ENCODE results near the gene TCF12.
A peak's percentile ranks its signal among the peaks of the same experiment; 100 is the strongest.

Gene TCF12

DNA sequence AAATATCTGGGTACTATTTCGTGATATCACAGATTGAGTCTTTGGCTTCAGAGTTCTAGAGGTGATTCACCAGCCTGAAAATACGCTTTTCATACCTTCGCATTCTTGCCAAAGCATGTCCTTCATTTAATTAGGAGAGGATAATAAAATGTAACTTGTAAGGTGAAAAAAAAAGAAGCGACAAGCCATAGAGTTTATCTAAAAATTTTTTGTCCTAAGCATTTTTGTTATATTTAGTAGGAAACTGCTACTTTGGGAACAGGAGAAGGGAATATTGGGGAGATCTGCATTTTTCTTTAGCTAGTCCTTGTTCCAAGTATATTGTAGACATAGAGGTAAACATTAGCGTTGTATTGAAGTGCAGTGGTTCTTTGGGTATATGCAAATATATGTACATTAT is 120.1 kb downstream of the TCF12 start:
- no peaks in the 10 kb centered on the region for H3K27me3 Mint-ChIP-seq
- H3K27ac Mint-ChIP-seq = no peak overlapping the region
- no peak overlapping the region for H3K4me3 Mint-ChIP-seq
- no peak for DNase-seq
- H3K36me3 Mint-ChIP-seq (ENCODE audit: low read depth) = peaks cover 2% of the 10 kb centered on the region
- H3K4me1 Mint-ChIP-seq = peaks cover 48% of the 10 kb centered on the region
- no peak for ATAC-seq
- H3K9me3 Mint-ChIP-seq = peaks cover 3% of the 10 kb centered on the region

DNA sequence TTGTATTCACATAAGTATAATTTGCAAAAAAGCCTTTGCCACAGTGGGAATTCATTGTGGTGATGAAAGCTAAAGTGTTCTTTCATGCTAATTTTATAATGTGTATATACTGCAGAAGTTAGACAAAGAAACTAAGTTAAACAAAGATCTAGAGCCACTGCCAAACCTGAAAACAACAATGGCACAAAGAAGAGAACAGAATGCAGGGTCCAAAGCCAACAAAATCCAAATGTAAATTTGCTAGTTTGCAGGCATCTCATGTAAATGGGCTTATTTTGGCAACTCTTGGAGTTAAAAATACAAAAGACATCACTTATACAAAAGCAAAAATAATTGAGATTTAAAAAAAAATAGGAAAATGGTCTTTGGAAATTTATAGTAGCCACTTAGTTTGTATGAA is 123.0 kb downstream of the TCF12 start:
- Mint-ChIP-seq H3K9me3 (peaks cover 3% of the 10 kb centered on the region), H3K27ac (no peak overlapping the region), H3K36me3 (ENCODE audit: low read depth) (peaks cover 11% of the 10 kb centered on the region), H3K4me3 (no peak overlapping the region), H3K4me1 (peaks cover 54% of the 10 kb centered on the region), H3K27me3 (no peaks in the 10 kb centered on the region)
- DNase-seq = no peak
- ATAC-seq = no peak

DNA sequence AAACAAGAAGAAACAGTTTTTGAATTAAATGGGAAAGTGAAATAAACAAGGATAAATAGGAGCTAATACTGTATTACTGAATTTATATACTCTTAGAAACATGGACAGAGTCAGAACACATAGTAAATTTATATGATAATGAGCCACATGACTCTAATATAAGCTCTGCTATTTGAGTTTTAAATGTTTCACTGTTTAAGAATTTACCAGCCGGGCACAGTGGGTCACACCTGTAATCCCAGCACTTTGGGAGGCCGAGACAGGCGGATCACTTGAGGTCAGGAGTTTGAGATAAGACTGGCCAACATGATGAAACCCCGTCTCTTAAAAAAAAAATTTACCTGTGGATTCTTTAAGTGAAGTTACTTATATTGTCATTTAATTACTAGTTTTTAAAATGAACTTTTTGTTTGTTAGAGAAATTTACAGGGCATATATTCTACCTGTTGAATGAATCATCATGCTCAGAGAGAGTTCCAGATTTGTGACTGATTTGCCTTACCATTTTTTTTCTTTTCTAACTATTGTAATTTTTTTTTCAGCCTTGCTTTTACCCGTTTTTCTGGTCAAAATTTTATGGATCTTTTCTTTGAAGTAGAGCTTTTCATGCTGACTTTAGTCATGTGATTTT is 125.7 kb downstream of the TCF12 start:
- ATAC-seq (no peak), DNase-seq (no peak)
- H3K27ac Mint-ChIP-seq = no peak overlapping the region
- H3K36me3 Mint-ChIP-seq (ENCODE audit: low read depth) = peaks cover 13% of the 10 kb centered on the region
- no peak overlapping the region for H3K4me3 Mint-ChIP-seq
- no peaks in the 10 kb centered on the region for H3K9me3 Mint-ChIP-seq
- peaks cover 34% of the 10 kb centered on the region for H3K4me1 Mint-ChIP-seq
- no peaks in the 10 kb centered on the region for H3K27me3 Mint-ChIP-seq

DNA sequence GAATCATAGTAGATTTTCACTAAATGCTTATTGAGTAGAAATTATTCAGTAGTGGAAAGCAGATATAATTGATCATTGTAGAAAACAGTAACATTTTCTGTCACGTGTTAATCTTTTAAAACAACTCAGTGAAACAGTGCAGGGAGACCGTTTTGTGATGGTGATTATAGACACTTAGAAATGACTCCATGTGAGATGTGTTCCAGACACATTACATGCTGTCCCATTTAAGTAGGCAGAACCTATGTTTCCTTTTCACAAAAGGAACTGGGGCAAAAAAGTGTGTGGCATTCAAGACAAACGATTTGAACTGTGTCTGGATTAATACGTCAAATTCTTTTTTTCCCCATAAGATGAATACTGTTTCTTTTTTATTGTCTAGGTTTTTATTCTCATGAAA is 126.5 kb downstream of the TCF12 start:
- no peak for ATAC-seq
- H3K27me3 Mint-ChIP-seq = no peaks in the 10 kb centered on the region
- no peak overlapping the region for H3K4me3 Mint-ChIP-seq
- peaks cover 29% of the 10 kb centered on the region for H3K4me1 Mint-ChIP-seq
- no peak overlapping the region for H3K27ac Mint-ChIP-seq
- H3K36me3 Mint-ChIP-seq (ENCODE audit: low read depth) = peaks cover 17% of the 10 kb centered on the region
- no peaks in the 10 kb centered on the region for H3K9me3 Mint-ChIP-seq
- DNase-seq = no peak

DNA sequence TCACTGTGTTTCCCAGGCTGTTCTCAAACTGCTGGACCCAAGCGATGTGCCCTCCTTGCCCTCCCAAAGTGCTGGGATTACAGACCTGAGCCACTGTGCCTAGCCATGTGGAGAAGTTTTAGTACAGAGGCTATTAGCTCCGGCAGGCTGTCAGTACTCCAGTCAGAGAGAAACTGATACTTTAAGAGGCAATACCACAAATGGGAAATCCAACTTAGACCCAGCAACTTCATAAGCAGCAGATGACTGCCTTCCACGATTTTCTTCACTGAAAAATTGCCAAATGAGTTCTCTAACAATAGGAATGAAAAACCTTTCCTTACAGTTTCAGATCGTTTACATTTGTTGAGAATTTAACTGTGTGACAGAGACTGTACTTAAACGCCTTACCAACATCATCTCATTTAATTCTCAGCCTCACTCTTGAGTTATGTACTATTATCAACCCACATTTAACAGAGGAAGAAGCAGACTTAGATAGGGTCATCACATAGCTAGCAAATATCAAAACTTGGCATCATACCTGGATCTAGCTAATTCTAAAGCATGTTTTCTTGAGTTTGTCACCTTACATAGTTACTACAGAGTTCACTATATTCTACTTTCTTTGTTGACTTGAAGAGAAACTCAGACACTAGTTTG is 127.4 kb downstream of the TCF12 start:
- no peaks in the 10 kb centered on the region for H3K27me3 Mint-ChIP-seq

DNA sequence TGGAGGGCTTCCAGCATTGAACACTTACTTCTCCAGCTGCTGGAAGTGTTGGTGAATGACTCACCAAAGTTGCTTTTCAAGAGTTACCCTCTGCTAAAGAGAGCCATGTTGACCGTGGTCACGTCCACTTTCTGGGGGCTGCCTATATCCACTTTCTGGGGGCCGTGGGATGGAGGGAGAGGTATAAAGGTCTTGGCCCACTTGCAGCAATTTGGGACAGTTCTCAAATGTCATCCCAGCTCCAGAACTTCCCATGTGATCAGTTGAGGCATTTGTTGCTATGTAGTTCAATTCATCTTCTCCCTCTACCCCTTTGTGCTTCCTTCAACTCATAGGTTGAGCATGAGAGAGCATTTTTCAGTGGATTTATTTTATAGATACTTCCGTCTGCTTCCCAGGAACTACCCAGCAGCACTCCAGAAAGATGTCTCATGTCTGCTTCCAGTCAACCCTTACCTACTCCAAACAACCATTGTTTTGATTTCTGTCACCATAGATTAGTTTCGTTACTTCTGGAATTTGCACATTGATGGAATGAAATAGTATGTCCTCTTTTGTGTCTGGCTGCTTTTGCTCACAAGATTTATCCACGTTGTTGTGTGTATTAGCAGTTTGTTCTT is 130.6 kb downstream of the TCF12 start:
- no peaks in the 10 kb centered on the region for H3K9me3 Mint-ChIP-seq
- H3K27ac Mint-ChIP-seq = peak overlapping the region; percentile 59
- H3K4me1 Mint-ChIP-seq = peaks cover 42% of the 10 kb centered on the region
- H3K27me3 Mint-ChIP-seq = no peaks in the 10 kb centered on the region
- H3K36me3 Mint-ChIP-seq (ENCODE audit: low read depth) = peaks cover 20% of the 10 kb centered on the region
- ATAC-seq = no peak
- DNase-seq = no peak
- no peak overlapping the region for H3K4me3 Mint-ChIP-seq

More for the DNA sequence above, 127.4 kb downstream of the TCF12 start:
- Mint-ChIP-seq H3K36me3 (ENCODE audit: low read depth) (peaks cover 18% of the 10 kb centered on the region), H3K4me1 (peaks cover 23% of the 10 kb centered on the region), H3K9me3 (no peaks in the 10 kb centered on the region), H3K4me3 (no peak overlapping the region), H3K27ac (no peak overlapping the region)
- ATAC-seq (peak; percentile 49), DNase-seq (no peak)

DNA sequence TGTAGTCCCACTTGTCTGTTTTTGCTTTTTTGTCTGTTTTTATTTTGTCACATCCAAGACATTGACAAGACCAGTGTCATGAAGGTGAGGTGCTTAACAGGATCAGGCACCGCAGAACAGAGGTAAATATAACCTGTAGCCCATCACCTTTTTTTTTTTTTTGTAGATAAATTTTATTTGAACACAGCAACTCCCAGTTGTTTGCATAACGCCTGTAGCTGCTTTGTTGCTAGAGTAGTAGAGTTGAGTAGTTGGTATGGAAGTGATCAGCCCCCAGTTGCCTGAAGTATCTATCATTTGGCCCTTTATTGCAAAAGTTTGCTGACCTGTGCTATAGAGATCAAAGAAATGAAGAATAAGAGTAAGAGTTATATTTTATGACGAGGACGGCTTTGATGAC is 135.0 kb downstream of the TCF12 start:
- Mint-ChIP-seq H3K9me3 (no peaks in the 10 kb centered on the region), H3K27ac (peak overlapping the region; percentile 25), H3K4me1 (peaks cover 39% of the 10 kb centered on the region)

DNA sequence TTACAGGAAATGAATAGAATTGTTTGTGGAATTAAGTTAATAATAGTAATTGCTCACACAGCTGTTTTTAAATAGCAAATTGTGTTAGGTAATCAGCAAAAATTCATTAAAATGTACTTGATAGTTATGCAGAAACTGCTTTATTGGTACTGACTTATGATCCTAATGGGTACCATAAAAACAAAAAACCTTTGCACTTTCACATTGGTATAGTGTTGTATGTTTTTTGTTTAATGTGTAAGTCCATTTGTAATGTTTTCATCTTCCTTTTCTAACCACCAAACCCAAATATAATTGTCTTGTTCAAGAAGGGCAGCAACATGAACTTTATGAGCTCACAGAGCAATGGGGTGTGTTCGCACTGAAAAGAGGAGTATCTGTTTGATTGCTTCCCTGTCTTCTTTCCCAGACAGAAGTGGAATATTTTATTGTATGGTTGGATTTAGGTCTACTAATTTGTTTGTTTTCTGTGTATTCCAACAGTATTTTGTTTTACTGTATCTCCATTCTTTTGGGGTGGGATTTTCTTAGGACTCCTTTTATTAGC is 135.8 kb downstream of the TCF12 start:
- H3K4me1 Mint-ChIP-seq = peaks cover 47% of the 10 kb centered on the region
- no peak for DNase-seq
- peaks cover 6% of the 10 kb centered on the region for H3K36me3 Mint-ChIP-seq (ENCODE audit: low read depth)
- no peak overlapping the region for H3K27ac Mint-ChIP-seq
- no peaks in the 10 kb centered on the region for H3K27me3 Mint-ChIP-seq
- no peak for ATAC-seq
- no peak overlapping the region for H3K4me3 Mint-ChIP-seq
- H3K9me3 Mint-ChIP-seq = no peaks in the 10 kb centered on the region

More for the DNA sequence above, 135.0 kb downstream of the TCF12 start:
- no peak for DNase-seq
- no peak for ATAC-seq
- Mint-ChIP-seq H3K4me3 (no peak overlapping the region), H3K27me3 (no peaks in the 10 kb centered on the region), H3K36me3 (ENCODE audit: low read depth) (peaks cover 9% of the 10 kb centered on the region)

DNA sequence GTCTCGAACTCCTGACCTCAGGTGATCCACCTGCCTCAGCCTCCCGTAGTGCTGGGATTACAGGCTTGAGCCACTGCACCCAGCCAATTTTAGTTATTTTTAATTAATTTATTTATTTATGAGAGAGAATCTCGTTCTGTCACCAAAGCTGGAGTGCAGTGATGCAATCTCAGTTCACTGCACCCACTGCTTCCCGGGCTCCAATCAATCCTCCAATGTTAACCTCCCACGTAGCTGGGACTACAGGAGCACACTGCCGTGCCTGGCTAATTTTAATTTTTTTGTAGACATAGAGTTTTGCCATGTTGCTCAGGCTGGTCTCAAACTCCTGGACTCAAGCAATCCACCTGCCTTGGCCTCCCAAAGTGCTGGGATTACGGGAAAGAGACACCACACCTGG is 137.9 kb downstream of the TCF12 start:
- H3K4me3 Mint-ChIP-seq = no peak overlapping the region

DNA sequence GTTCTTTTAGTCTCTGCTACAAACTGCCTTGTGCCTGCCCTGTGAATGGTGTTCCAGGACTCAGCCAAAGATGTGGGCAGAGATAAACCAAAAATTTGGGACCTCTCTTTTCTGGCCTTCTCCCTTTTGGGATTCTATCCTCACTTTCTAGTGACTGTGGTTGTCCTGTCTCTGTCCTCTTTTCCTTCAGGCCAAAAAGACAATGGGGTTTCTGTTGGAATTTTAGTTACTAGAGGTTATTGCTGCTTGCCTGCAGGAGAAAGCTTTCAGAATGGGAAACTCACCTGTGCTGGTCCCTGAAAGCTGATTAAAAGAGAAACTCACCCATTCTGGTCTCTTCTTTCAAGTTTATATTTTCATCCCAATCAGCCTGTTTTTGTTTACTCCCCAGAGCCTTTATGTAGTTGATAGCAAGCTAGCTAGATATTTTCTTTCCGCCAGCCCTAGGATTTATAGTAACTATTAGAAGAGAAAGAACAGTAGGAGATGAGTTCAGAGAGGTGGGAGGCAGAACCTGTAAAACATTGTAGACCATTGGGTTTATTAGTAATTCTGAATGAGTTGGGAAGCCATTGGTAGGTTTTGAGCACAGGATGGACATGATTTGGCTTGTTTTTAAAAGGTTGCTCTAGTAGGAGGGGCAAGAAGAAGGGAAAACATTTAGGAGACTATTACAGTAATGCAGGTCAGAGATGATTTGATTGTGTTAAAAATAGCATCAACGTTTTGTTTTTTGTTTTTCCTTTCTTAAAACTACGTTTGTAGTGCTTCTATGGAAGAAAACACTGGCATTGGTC is 138.9 kb downstream of the TCF12 start:
- Mint-ChIP-seq H3K27ac (peak overlapping the region; percentile 9), H3K4me1 (peaks cover 46% of the 10 kb centered on the region), H3K4me3 (no peak overlapping the region), H3K36me3 (ENCODE audit: low read depth) (no peaks in the 10 kb centered on the region), H3K9me3 (no peaks in the 10 kb centered on the region), H3K27me3 (no peaks in the 10 kb centered on the region)
- DNase-seq = no peak
- no peak for ATAC-seq

More for the DNA sequence above, 137.9 kb downstream of the TCF12 start:
- no peaks in the 10 kb centered on the region for H3K27me3 Mint-ChIP-seq
- H3K27ac Mint-ChIP-seq = no peak overlapping the region
- H3K36me3 Mint-ChIP-seq (ENCODE audit: low read depth) = peaks cover 2% of the 10 kb centered on the region
- H3K4me1 Mint-ChIP-seq = peaks cover 53% of the 10 kb centered on the region
- no peak for DNase-seq
- no peak for ATAC-seq
- H3K9me3 Mint-ChIP-seq = no peaks in the 10 kb centered on the region

DNA sequence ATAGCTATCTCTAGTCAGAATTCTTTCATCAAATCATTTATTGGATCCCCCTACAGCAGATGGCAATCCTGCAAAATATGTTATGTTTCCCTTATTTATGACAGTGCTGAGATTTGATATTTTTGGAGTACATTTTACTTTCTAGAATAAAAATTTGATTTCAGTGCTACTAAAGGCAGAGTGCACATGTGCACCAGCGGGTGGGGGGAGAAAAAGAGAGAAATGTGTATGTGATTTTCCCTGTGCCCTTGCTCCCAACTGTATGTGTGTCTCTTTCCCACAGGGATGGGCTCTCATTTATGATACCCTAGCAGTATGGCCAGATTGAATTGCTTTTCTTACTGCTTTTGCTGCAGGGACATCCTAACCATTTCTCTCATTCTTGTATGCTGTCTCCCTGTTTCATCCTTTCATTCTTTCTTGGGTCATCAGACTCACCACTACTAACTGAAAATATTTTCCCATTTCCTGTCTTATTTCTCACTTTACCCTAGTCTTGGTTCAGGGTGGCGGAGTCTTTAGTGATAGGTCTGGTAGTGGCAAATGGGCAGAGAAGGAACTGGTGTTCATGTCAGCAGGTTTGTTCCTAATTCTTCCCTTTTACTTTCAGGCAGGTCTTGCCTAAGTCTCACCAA is 140.7 kb downstream of the TCF12 start:
- Mint-ChIP-seq H3K36me3 (ENCODE audit: low read depth) (peaks cover 9% of the 10 kb centered on the region), H3K27ac (no peak overlapping the region), H3K27me3 (no peaks in the 10 kb centered on the region), H3K9me3 (no peaks in the 10 kb centered on the region), H3K4me3 (no peak overlapping the region), H3K4me1 (peaks cover 43% of the 10 kb centered on the region)
- DNase-seq (no peak), ATAC-seq (no peak)

DNA sequence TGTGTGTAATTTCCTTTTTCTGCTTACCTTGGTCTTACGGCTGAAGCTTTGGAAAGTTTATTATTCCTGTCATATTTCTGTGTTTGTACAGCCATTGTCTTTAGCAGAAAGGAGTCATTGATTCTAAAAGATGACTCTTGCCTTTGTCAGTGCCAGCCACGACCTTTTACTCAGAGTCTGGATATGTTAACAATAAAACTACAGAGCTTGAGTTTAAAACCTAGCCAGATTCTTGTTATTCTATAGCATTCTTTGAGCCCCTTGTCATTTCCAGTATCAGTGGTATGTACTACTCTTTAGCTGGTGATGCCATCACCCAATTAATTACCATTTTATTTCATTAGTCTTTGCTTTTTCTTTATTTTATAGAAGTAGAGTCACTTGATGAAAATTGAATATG is 142.4 kb downstream of the TCF12 start:
- no peaks in the 10 kb centered on the region for H3K27me3 Mint-ChIP-seq
- H3K36me3 Mint-ChIP-seq (ENCODE audit: low read depth) = peaks cover 16% of the 10 kb centered on the region
- H3K4me3 Mint-ChIP-seq = no peak overlapping the region
- peaks cover 40% of the 10 kb centered on the region for H3K4me1 Mint-ChIP-seq
- no peaks in the 10 kb centered on the region for H3K9me3 Mint-ChIP-seq
- DNase-seq (no peak), ATAC-seq (peak; percentile 57)
- H3K27ac Mint-ChIP-seq = no peak overlapping the region

DNA sequence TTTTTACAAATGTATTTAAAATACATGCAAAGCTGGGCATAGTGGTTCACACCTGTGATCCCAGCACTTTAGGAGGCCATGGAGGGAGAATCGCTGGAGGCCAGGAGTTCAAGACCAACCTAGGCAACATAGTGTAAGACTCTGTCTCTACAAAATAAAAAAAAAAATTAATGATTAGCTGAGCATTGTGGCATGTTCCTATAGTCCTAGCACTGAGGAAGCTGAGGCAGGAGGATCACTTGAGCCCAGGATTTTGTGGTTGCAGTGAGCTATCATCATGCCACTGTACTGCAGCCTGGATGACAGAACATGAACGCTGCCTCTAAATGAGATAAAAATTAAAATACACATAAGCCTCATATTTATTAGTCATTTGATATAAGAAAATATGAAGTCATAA is 142.8 kb downstream of the TCF12 start:
- ATAC-seq (no peak), DNase-seq (no peak)
- no peaks in the 10 kb centered on the region for H3K27me3 Mint-ChIP-seq
- peaks cover 19% of the 10 kb centered on the region for H3K36me3 Mint-ChIP-seq (ENCODE audit: low read depth)
- no peaks in the 10 kb centered on the region for H3K9me3 Mint-ChIP-seq
- H3K27ac Mint-ChIP-seq = no peak overlapping the region
- no peak overlapping the region for H3K4me3 Mint-ChIP-seq
- peaks cover 40% of the 10 kb centered on the region for H3K4me1 Mint-ChIP-seq

DNA sequence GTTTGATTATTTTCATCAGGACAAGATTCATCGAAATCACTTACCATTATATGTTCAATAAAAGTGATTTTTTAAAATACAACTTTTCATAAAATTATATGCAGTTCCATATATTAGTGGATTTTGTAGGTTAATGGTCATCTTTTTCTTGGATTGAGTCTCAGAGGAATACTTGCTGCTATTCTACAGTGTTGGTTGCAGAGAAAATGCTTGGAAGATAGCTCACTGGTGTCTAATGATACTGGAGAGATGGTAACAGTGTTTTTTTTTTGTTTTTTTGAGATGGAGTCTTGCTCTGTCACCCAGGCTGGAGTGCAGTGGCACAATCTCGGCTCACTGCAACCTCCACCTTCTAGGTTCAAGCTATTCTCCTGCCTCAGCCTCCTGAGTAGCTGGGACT is 143.3 kb downstream of the TCF12 start:
- Mint-ChIP-seq H3K4me3 (no peak overlapping the region), H3K36me3 (ENCODE audit: low read depth) (peaks cover 19% of the 10 kb centered on the region), H3K4me1 (peaks cover 39% of the 10 kb centered on the region), H3K9me3 (no peaks in the 10 kb centered on the region), H3K27me3 (no peaks in the 10 kb centered on the region), H3K27ac (no peak overlapping the region)
- ATAC-seq (no peak), DNase-seq (no peak)

All from activated naive CD8-positive, alpha-beta T cell treated with anti-CD3 and anti-CD28 coated beads, Interleukin-2, amount 50 U/mL, for 24 hours (primary cell).